DMS 273 (cell line): Measurements from ENCODE around the gene GLIS2.

Experiments used
- DNase-seq: peaks from one replicate; lab custom pipeline; 2025; ENCODE audit not compliant: unreplicated experiment; lab: John Stamatoyannopoulos, UW

Gene GLIS2

DNA sequence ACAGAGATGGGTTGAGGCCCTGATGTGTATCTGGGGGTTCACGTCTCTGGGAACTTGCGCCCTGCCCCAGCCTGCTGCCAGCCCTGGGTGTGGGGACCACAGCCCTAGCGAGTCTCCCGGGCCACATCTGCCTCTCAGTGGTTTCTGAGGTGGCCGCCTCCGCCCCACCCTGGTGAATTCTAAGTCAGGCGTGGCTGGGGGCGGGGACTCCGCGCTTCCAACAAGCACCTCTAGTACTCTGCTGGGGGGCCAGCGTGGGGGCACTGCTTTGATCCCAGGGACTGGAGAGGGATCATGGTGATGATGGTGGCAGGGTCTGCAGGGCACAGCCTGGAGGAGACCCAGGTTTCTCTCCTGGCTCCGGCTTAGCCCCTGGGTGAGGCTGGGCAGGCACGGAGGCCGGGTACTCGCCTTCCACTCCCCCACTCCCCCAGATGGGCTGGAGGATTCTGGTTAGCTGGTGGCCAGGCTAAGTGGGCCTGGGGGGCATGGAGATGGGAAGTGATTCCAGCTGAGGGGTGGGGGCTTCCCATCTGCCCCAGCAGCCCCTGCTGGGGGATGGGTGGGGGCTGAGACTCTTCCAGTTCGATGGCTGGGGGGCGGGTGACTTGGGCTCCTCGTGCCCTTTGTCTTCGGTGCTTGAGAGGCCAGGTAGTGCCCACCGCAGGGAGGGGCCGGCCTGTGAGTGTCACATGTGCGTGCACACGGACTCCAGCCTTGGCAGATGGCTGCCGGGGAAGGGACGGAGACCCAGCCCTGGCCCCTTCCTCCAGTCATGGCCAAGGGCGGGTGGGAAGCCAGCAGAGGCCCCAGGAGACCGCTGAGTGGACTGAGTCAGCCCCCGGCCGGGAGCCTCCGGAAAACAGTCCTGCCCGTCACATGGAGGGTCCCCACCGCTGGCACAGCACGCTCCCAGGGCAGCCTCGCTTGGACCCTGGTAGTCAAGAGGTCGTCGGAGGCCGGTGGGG lies 3.9 kb downstream of the GLIS2 start:
- no peak for DNase-seq

GRCh38 chr16:4320571-4321137 lies 4.8 kb downstream of the GLIS2 start:
- no peak for DNase-seq

GRCh38 chr16:4321286-4322120 lies 5.6 kb downstream of the GLIS2 start:
- no peak for DNase-seq

DNA sequence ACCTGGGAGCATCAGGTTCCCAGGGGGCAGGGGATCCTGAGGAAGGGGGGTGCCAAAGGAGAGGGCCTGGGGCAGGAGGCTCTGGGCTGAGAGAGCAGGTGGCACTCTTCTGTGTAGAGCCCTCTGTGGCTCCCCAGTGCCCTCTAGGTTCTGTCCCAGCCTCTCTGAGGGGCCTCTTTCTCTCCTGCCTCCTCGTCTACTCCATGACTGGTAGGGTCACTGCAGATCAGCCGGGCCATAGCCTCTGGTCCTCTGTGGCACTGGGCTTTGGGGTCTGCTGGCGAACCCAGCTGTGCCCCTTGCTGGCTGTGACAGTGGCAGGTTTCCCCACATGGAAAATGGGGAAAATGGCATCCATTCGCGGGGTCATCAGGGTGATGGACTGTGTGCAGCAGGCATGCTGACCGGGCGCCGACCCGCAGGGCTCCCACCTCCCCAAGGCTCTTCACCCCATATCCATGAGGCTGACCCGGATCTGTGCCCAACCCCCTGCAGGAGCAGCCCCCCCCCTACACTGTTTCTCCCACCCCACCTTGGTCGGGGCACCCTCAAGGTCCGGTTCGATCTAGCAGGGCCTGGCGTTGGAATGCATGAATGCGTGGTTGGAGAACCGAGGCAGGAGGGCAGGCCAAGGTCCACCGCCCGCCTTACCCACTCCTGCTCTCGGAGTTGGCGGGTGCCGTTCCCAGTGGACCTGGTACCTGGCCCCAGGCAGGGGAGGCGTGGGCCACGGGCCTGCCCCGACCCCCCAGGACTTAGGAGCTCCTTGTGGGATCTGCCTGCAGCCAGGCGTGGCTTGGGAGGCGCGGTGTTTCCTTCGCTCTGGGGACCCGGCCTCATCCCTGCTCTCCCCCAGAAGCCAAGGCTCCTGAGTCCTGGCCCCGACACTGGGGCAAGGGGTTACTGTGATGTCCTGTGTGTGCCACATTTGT lies 6.5 kb downstream of the GLIS2 start:
- no peak for DNase-seq

GRCh38 chr16:4323071-4323844 lies 7.4 kb downstream of the GLIS2 start:
- no peak for DNase-seq

- peak; percentile 46 for DNase-seq
Measured at GRCh38 chr16:4323845-4324488, 8.1 kb downstream of the GLIS2 start.

- DNase-seq, result no peak
Measured at GRCh38 chr16:4324492-4325252, 8.8 kb downstream of the GLIS2 start.

DNA sequence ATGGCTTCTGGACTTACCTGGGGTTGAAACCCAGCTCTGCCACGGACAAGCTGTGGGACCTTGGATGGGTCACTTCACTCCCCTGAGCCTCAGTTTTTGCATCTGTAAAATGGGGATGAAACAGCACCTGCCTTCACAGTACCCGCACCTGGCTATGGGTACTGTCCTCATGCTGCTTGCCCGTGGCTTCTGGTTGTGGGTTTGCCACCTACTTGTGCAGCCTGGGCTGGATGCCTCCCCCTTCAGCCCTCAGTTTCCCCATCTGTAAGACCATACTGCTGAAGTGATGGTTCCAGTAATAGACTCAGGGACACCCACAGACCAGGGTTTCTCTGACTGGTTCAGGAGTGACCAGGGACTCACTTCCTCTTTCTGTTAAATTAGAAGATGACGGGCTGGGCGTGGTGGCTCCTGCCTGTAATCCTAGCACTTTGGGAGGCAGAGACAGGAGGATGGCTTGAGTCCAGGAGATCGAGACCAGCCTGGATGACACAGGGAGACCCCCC lies 9.4 kb downstream of the GLIS2 start:
- DNase-seq, result no peak

- no peak for DNase-seq
Measured at GRCh38 chr16:4327386-4328045, 11.6 kb downstream of the GLIS2 start.

- peak; percentile 73 for DNase-seq
Measured at GRCh38 chr16:4328046-4328781, 12.3 kb downstream of the GLIS2 start.

DNA sequence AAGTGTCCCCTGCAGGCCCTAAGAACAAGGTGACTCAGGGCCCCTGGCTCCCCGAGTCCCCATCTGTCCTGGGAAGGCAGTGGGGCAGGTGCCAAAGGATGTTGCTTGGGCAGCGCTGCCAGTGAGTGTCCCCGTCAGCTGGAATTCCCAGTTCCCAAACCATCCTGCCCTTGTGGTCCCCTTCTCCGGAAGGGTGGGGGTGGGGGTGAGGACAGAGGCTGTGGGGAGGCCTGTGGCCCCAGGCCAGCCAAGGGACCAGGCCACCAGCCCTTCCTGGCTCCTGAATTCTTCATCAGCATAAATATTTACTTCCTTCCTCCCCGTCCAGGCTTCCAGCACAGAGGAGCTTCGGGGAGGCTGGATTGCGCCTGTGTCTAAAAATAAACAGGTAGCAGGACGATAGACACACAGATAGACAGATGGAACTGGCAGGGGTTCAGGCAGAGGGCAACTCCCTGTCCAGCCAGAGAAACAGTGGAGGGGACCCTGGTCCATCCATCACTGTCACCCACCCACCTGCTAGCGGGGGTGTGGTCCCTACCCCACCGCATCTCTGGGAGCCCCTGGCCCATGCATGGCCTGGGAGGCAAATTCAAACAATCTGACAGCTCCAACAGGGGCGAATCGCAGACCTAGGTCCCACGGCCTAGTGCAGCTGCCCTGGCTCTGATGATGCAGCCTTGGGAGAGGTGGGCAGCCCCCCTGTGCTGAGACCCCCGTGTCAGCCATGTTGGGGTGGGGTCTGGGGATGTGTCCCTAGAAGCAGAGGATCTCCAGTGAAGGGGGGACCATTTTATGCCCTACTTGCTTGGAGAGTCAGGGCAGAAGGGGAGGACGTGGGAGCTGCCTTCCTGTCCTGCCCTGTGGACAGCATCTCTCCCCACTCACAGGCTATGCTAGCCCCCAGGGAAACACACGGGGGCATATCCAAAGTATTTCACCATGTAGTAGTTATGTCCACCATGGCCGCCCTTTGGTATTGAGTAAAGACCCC lies 13.2 kb downstream of the GLIS2 start:
- DNase-seq, result peak; percentile 45

DNA sequence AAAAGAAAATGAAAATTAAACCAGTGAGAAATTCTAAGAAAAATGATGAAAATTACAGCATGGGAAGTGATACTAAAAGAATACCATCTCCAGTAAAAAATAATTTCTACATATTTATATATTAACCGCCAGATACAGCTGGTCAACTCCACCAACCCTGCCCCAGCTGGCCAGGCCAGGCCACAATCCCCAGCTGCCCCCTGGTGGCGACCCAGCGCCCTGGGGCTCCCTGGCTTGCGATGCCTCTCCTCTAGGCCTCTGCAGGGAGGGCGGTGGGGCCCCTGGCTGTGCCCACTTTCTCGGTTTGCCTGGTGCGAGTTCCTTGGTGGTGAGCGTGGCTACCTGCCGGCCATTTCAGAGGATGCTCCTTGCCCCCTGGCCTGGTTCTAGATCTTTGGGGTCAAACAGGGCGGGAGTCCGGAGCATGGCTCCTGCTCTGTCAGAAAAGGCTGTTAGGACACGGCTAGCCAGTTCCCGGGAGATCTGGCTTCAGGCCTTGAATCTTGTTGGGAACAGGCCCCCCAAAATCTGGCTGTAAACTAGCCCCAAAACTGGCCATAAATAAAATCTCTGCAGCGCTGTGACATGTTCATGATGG lies 14.5 kb downstream of the GLIS2 start:
- peak; percentile 85 for DNase-seq

DNA sequence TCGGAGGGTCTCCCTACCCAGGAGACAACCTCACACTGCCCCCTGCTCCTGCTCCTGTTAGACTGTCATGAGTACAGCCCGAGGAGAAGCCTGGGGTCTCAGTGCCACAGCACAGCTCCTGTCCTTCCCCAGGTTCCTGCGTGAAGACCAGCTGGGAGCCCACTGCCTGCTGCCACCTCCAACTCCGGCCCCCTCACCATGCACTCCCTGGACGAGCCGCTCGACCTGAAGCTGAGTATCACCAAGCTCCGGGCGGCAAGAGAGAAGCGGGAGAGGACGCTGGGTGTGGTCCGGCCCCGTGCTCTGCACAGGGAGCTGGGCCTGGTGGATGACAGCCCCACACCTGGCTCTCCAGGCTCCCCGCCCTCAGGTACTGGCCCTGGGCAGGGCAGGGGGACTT lies 16.2 kb downstream of the GLIS2 start:
- no peak for DNase-seq

GRCh38 chr16:4332623-4333307 lies 16.9 kb downstream of the GLIS2 start:
- DNase-seq, result no peak

DNA sequence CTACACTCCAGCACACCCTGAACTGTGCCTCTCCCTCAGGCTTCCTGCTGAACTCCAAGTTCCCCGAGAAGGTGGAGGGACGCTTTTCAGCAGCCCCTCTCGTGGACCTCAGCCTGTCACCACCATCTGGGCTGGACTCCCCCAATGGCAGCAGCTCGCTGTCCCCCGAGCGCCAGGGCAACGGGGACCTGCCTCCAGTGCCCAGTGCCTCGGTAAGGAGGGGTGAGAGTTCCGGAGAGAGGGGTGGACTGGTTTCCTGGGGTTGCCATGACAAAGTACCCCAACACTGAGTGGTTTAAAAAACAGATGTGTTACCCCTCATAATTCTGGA lies 17.4 kb downstream of the GLIS2 start:
- no peak for DNase-seq
